Measurements from ENCODE around the gene MRPS34. TPM values are rescaled to one million over a fixed set of nuclear protein-coding genes. Genes with fewer than 3 reads are reported as not detected.

The MRPS34 gene
- total and polyA plus RNA-seq, 9 of the 15 experiments (the other 6 are each of a cell fraction or from before 2014, with no cell fraction given), result 5.2 to 334 (median 92.8) TPM

DNA sequence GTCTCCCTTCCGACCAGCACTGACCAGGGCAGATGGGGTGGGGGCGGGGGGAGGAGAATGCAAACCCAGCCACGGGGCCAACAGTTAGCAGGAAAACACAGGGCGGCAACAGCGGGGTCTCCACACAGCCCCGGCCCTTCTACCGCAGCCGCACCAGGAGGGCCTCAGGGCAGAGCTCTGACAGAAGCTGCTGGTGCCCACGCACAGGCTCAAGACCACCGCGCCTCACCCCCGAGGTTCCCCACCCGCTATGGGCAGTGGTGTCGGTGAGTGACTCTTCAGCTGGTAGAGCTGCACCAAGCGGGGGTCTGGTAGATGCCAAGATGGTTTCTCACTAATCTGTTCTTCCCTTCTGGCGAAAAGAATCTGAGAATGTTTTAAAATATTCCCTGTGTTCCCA is 37.6 kb upstream of the MRPS34 start (continued):
- TF ChIP-seq IFI16 (CRISPR knock-in tag; IDR thresholded peaks at IDR 0.05) (no peak), ZFP30 (CRISPR knock-in tag; IDR thresholded peaks at IDR 0.05; ENCODE audit: borderline replicate concordance) (no peak), ZNF384 (IDR thresholded peaks at IDR 0.05; ENCODE audit: low read depth, low read length) (no peak)
- TF ChIP-seq, protein P1, sequence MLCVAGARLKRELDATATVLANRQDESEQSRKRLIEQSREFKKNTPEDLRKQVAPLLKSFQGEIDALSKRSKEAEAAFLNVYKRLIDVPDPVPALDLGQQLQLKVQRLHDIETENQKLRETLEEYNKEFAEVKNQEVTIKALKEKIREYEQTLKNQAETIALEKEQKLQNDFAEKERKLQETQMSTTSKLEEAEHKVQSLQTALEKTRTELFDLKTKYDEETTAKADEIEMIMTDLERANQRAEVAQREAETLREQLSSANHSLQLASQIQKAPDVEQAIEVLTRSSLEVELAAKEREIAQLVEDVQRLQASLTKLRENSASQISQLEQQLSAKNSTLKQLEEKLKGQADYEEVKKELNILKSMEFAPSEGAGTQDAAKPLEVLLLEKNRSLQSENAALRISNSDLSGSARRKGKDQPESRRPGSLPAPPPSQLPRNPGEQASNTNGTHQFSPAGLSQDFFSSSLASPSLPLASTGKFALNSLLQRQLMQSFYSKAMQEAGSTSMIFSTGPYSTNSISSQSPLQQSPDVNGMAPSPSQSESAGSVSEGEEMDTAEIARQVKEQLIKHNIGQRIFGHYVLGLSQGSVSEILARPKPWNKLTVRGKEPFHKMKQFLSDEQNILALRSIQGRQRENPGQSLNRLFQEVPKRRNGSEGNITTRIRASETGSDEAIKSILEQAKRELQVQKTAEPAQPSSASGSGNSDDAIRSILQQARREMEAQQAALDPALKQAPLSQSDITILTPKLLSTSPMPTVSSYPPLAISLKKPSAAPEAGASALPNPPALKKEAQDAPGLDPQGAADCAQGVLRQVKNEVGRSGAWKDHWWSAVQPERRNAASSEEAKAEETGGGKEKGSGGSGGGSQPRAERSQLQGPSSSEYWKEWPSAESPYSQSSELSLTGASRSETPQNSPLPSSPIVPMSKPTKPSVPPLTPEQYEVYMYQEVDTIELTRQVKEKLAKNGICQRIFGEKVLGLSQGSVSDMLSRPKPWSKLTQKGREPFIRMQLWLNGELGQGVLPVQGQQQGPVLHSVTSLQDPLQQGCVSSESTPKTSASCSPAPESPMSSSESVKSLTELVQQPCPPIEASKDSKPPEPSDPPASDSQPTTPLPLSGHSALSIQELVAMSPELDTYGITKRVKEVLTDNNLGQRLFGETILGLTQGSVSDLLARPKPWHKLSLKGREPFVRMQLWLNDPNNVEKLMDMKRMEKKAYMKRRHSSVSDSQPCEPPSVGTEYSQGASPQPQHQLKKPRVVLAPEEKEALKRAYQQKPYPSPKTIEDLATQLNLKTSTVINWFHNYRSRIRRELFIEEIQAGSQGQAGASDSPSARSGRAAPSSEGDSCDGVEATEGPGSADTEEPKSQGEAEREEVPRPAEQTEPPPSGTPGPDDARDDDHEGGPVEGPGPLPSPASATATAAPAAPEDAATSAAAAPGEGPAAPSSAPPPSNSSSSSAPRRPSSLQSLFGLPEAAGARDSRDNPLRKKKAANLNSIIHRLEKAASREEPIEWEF (CRISPR knock-in tag; IDR thresholded peaks at IDR 0.05), result no peak
- TF ChIP-seq, protein P2, sequence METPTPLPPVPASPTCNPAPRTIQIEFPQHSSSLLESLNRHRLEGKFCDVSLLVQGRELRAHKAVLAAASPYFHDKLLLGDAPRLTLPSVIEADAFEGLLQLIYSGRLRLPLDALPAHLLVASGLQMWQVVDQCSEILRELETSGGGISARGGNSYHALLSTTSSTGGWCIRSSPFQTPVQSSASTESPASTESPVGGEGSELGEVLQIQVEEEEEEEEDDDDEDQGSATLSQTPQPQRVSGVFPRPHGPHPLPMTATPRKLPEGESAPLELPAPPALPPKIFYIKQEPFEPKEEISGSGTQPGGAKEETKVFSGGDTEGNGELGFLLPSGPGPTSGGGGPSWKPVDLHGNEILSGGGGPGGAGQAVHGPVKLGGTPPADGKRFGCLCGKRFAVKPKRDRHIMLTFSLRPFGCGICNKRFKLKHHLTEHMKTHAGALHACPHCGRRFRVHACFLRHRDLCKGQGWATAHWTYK (CRISPR knock-in tag; IDR thresholded peaks at IDR 0.05), result no peak
